Muscle layer of duodenum (tissue), 2 donors: ENCODE measurements around the gene CSKMT.
"Not testable (repeated sequence)": the region's sequence is repeated elsewhere in the genome, so short reads cannot be mapped to it uniquely, and the experiment has no call there.

Experiments used
- H3K27ac ChIP-seq: one replicate; pipeline ENCODE4 v1.7.0; 2013; ENCODE audit warnings: mild to moderate bottlenecking, low read length
- H3K27me3 ChIP-seq: one replicate; pipeline ENCODE4 v1.7.0; 2013; ENCODE audit warnings: low read depth, mild to moderate bottlenecking, control low read depth, low read length
- H3K36me3 ChIP-seq, 2 donors: one replicate each; pipeline ENCODE4 v1.7.0; 2013; ENCODE audit warnings: low read length in 2 of 2, control low read depth in 1 of 2, mild to moderate bottlenecking in 1 of 2; ENCODE audit not compliant: insufficient read depth in 2 of 2, control insufficient read depth in 1 of 2
- H3K4me1 ChIP-seq, 2 donors: one replicate each; pipeline ENCODE4 v1.7.0; 2013; ENCODE audit warnings: low read length in 2 of 2, mild to moderate bottlenecking in 2 of 2, control low read depth in 1 of 2, moderate library complexity in 1 of 2; ENCODE audit not compliant: insufficient read depth in 2 of 2, control insufficient read depth in 1 of 2
- H3K4me3 ChIP-seq, 2 donors: one replicate each; pipeline ENCODE4 v1.7.0; 2013; ENCODE audit warnings: low read length in 2 of 2, low read depth in 1 of 2, mild to moderate bottlenecking in 1 of 2
- H3K9me3 ChIP-seq, 2 donors: one replicate each; pipeline ENCODE4 v1.7.0; 2013; ENCODE audit warnings: low read length in 2 of 2, control low read depth in 1 of 2, mild to moderate bottlenecking in 1 of 2; ENCODE audit not compliant: control insufficient read depth in 1 of 2
- donor health status: healthy.

Gene CSKMT

GRCh38 chr11:62664405-62665074 is 572 bp upstream of the CSKMT start:
- no peaks in the 10 kb centered on the region for H3K9me3 ChIP-seq
- peaks cover 8% of the 10 kb centered on the region in 2 donors for H3K36me3 ChIP-seq
- H3K4me3 ChIP-seq, result peak overlapping the region; percentile 86 to 90
- H3K27me3 ChIP-seq, result no peaks in the 10 kb centered on the region
- H3K4me1 ChIP-seq, result peaks cover 15 to 28% of the 10 kb centered on the region in 2 donors
- H3K27ac ChIP-seq, result peak overlapping the region; percentile 85

- Histone ChIP-seq H3K36me3 (peaks cover 8% of the 10 kb centered on the region in 2 donors), H3K9me3 (no peaks in the 10 kb centered on the region), H3K4me3 (peak overlapping the region; percentile 86 to 90), H3K27ac (peak overlapping the region; percentile 85), H3K27me3 (no peaks in the 10 kb centered on the region), H3K4me1 (peaks cover 15 to 34% of the 10 kb centered on the region in 2 donors)
Observed at GRCh38 chr11:62665599-62666258, 617 bp downstream of the CSKMT start.

GRCh38 chr11:62666259-62666926 is 1.3 kb downstream of the CSKMT start:
- no peaks in the 10 kb centered on the region for H3K9me3 ChIP-seq
- H3K4me3 ChIP-seq, result peak overlapping the region; percentile 86 to 90
- H3K27me3 ChIP-seq, result no peaks in the 10 kb centered on the region
- H3K27ac ChIP-seq, result peak overlapping the region; percentile 85
- peaks cover 15 to 37% of the 10 kb centered on the region in 2 donors for H3K4me1 ChIP-seq
- H3K36me3 ChIP-seq, result peaks cover 8% of the 10 kb centered on the region in 2 donors

GRCh38 chr11:62667460-62667859 is 2.3 kb downstream of the CSKMT start:
- Histone ChIP-seq H3K36me3 (peaks cover 8% of the 10 kb centered on the region in 2 donors), H3K9me3 (no peaks in the 10 kb centered on the region), H3K27ac (no peak overlapping the region), H3K4me1 (peaks cover 15 to 40% of the 10 kb centered on the region in 2 donors), H3K4me3 (no peak overlapping the region), H3K27me3 (no peaks in the 10 kb centered on the region)

GRCh38 chr11:62669420-62670161 is 4.5 kb downstream of the CSKMT start:
- H3K27me3 ChIP-seq, result no peaks in the 10 kb centered on the region
- H3K27ac ChIP-seq, result no peak overlapping the region
- no peak overlapping the region for H3K4me3 ChIP-seq
- H3K9me3 ChIP-seq, result no peaks in the 10 kb centered on the region
- H3K4me1 ChIP-seq, result peaks cover 15 to 44% of the 10 kb centered on the region in 2 donors
- H3K36me3 ChIP-seq, result peaks cover 4 to 6% of the 10 kb centered on the region in 2 donors

- Histone ChIP-seq H3K36me3 (peaks cover 6 to 8% of the 10 kb centered on the region in 2 donors), H3K9me3 (no peaks in the 10 kb centered on the region), H3K27me3 (no peaks in the 10 kb centered on the region), H3K4me3 (peak overlapping the region; percentile 77 to 95), H3K4me1 (peaks cover 15 to 40% of the 10 kb centered on the region in 2 donors), H3K27ac (peak overlapping the region; percentile 95)
Observed at GRCh38 chr11:62671236-62671607, 6.1 kb downstream of the CSKMT start.

- peak within 1 kb of the TSS; percentile 77 to 95 for H3K4me3 ChIP-seq
- peak within 1 kb of the TSS; percentile 95 for H3K27ac ChIP-seq
- H3K4me1 ChIP-seq, result peaks cover 9 to 40% of the 10 kb centered on the region in 2 donors
- no peaks in the 10 kb centered on the region for H3K27me3 ChIP-seq
- no peaks in the 10 kb centered on the region for H3K9me3 ChIP-seq
- H3K36me3 ChIP-seq, result peaks cover 11 to 14% of the 10 kb centered on the region in 2 donors
Observed at GRCh38 chr11:62671608-62672389, 6.7 kb downstream of the CSKMT start, which contains the start of the genes LBHD1 and UQCC3. TSS of gene LBHD1 (minus strand) at chr11:62672267. CDS start at chr11:62670031, 2,236 bp downstream. TSS of gene UQCC3 (plus strand) at chr11:62671673. CDS start at chr11:62671746, 73 bp downstream.

- Histone ChIP-seq H3K27ac (no peak overlapping the region), H3K36me3 (peaks cover 13 to 24% of the 10 kb centered on the region in 2 donors), H3K4me3 (peak overlapping the region in 1 of 2 donors; percentile 95), H3K27me3 (no peaks in the 10 kb centered on the region), H3K4me1 (peaks cover 4 to 41% of the 10 kb centered on the region in 2 donors), H3K9me3 (no peaks in the 10 kb centered on the region)
Observed at GRCh38 chr11:62673196-62673525, 8.0 kb downstream of the CSKMT start.

GRCh38 chr11:62675415-62675814 is 10.3 kb downstream of the CSKMT start:
- not testable (repeated sequence) for H3K27me3 ChIP-seq, H3K9me3 ChIP-seq, H3K4me3 ChIP-seq, H3K27ac ChIP-seq
- Histone ChIP-seq H3K4me1 (peaks cover 6 to 47% of the 10 kb centered on the region in 2 donors), H3K36me3 (peaks cover 13 to 24% of the 10 kb centered on the region in 2 donors)

GRCh38 chr11:62676698-62677097 is 11.6 kb downstream of the CSKMT start:
- peaks cover 13 to 24% of the 10 kb centered on the region in 2 donors for H3K36me3 ChIP-seq
- peaks cover 6 to 41% of the 10 kb centered on the region in 2 donors for H3K4me1 ChIP-seq

More at GRCh38 chr11:62676698-62677097, 11.6 kb downstream of the CSKMT start:
- H3K27me3 ChIP-seq, result no peaks in the 10 kb centered on the region
- no peaks in the 10 kb centered on the region for H3K9me3 ChIP-seq
- no peak overlapping the region for H3K27ac ChIP-seq
- no peak overlapping the region for H3K4me3 ChIP-seq
